Osteocyte (in vitro differentiated cells): ENCODE results near the gene TP63. TPM values are rescaled to one million over a fixed set of nuclear protein-coding genes. Genes with fewer than 3 reads are reported as not detected.

Source experiments
- DNase-seq: peaks from one replicate; pipeline ENCODE4 v3.0.0; 2021; ENCODE audit warnings: mixed read lengths; ENCODE audit not compliant: unreplicated experiment; ENCODE audit errors: extremely low spot score
- H3K27ac Mint-ChIP-seq: one replicate; pipeline ENCODE4 v1.8.0; 2021; ENCODE audit warnings: mild to moderate bottlenecking, mixed read lengths; ENCODE audit not compliant: unreplicated experiment
- H3K27me3 Mint-ChIP-seq: one replicate; pipeline ENCODE4 v1.8.0; 2021; ENCODE audit warnings: mixed read lengths; ENCODE audit not compliant: unreplicated experiment
- H3K36me3 Mint-ChIP-seq: one replicate; pipeline ENCODE4 v1.8.0; 2021; ENCODE audit warnings: mixed read lengths; ENCODE audit not compliant: unreplicated experiment
- H3K4me1 Mint-ChIP-seq: one replicate; pipeline ENCODE4 v1.8.0; 2021; ENCODE audit warnings: mixed read lengths; ENCODE audit not compliant: unreplicated experiment
- H3K4me3 Mint-ChIP-seq: one replicate; pipeline ENCODE4 v1.8.0; 2021; ENCODE audit warnings: mild to moderate bottlenecking, moderate library complexity, mixed read lengths; ENCODE audit not compliant: unreplicated experiment
- H3K9me3 Mint-ChIP-seq: one replicate; pipeline ENCODE4 v1.8.0; 2021; ENCODE audit warnings: mixed read lengths; ENCODE audit not compliant: unreplicated experiment
- CTCF ChIP-seq: fragments of 200-600 bp; sonication (generic); IDR thresholded peaks from 2 replicates; pipeline ENCODE4 v1.5.0; 2021; ENCODE audit warnings: antibody characterized with exemption, mild to moderate bottlenecking, moderate library complexity
- total RNA-seq: library from RNA; stranded (reverse); gene quantifications from 2 replicates; pipeline ENCODE4 v1.2.1, GENCODE V29; 2021

The TP63 gene
- total RNA-seq, 1 donor from 2014 or later = 0.16 TPM

- no peak for DNase-seq
- no peaks in the 10 kb centered on the region for H3K36me3 Mint-ChIP-seq
- H3K27ac Mint-ChIP-seq = no peak overlapping the region
- H3K27me3 Mint-ChIP-seq = no peaks in the 10 kb centered on the region
- no peak overlapping the region for H3K4me3 Mint-ChIP-seq
- TF ChIP-seq CTCF = no peak
- H3K4me1 Mint-ChIP-seq = peaks cover 5% of the 10 kb centered on the region
- H3K9me3 Mint-ChIP-seq = peaks cover 9% of the 10 kb centered on the region
Observed at GRCh38 chr3:189737071-189737470, 105.9 kb downstream of the TP63 start.

GRCh38 chr3:189737619-189738018, 106.4 kb downstream of the TP63 start:
- no peak overlapping the region for H3K4me3 Mint-ChIP-seq
- no peak for TF ChIP-seq CTCF
- H3K9me3 Mint-ChIP-seq = peaks cover 14% of the 10 kb centered on the region
- no peak for DNase-seq
- H3K27me3 Mint-ChIP-seq = no peaks in the 10 kb centered on the region
- no peaks in the 10 kb centered on the region for H3K36me3 Mint-ChIP-seq
- H3K4me1 Mint-ChIP-seq = peaks cover 5% of the 10 kb centered on the region
- no peak overlapping the region for H3K27ac Mint-ChIP-seq

- H3K27me3 Mint-ChIP-seq = no peaks in the 10 kb centered on the region
- no peaks in the 10 kb centered on the region for H3K36me3 Mint-ChIP-seq
- TF ChIP-seq CTCF = no peak
- H3K4me1 Mint-ChIP-seq = peaks cover 5% of the 10 kb centered on the region
- H3K4me3 Mint-ChIP-seq = no peak overlapping the region
- no peak for DNase-seq
- H3K9me3 Mint-ChIP-seq = peaks cover 14% of the 10 kb centered on the region
- no peak overlapping the region for H3K27ac Mint-ChIP-seq
Observed at GRCh38 chr3:189739378-189739777, 108.2 kb downstream of the TP63 start.

DNA sequence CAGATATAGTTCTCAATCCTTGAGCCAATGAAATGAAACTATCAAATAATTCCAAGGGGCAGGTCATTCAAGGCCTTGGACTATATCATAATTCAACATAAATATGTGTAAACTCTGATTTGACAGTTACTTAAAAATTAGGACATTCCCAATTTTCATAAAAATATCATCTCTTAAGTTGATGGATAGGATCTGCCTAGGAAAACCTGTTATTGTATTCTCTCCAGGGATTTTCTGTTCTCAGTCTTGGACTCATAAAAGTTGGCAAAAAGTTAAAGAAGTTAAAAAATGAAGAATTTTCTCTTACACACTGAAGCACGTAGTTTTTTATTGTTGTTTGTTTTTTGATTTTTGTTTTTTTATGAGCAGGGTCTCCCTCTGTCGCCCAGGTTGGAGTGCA, 109.0 kb downstream of the TP63 start:
- Mint-ChIP-seq H3K4me3 (no peak overlapping the region), H3K27ac (no peak overlapping the region), H3K4me1 (peaks cover 5% of the 10 kb centered on the region), H3K27me3 (no peaks in the 10 kb centered on the region), H3K9me3 (peaks cover 13% of the 10 kb centered on the region), H3K36me3 (peaks cover 4% of the 10 kb centered on the region)
- DNase-seq = no peak
- no peak for TF ChIP-seq CTCF

DNA sequence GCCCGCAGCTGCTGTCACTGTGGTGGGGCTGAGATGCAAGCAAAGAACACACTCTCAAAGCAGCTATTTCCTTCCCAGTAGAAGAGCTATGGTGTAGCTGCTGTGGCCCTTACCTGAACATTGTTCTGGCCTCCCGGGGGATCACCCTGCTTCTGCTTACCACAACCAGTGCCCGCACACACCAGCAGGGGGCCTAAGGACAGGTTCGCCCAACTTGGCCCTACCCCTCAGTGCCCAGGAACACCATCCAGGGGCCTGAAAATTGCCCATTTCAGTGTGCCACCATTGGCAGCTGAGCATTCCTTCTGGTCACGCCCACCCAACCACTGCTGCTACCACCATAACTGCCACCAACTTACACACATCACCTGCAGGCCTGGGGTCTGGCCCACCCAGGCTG, 113.0 kb downstream of the TP63 start:
- Mint-ChIP-seq H3K36me3 (peaks cover 7% of the 10 kb centered on the region), H3K4me3 (no peak overlapping the region), H3K4me1 (peaks cover 5% of the 10 kb centered on the region), H3K27ac (no peak overlapping the region), H3K9me3 (peaks cover 28% of the 10 kb centered on the region), H3K27me3 (no peaks in the 10 kb centered on the region)
- no peak for TF ChIP-seq CTCF
- no peak for DNase-seq
